ENCODE results near the gene RIMBP3C. TPM values are rescaled to one million over a fixed set of nuclear protein-coding genes. Genes with fewer than 3 reads are reported as not detected.

RIMBP3C gene
- total RNA-seq, 1 experiment from 2014 or later = 0.44 TPM

- TF ChIP-seq AR (CRISPR knock-in tag; IDR thresholded peaks at IDR 0.05) = no peak
- no peak for TF ChIP-seq OVOL2 (CRISPR knock-in tag; IDR thresholded peaks at IDR 0.05; ENCODE audit: borderline replicate concordance)
- TF ChIP-seq SMAD4 (CRISPR knock-in tag; IDR thresholded peaks at IDR 0.05) = peak; percentile 53; the same call in 1 of the 2 replicates
- TF ChIP-seq ZNF121 (CRISPR knock-in tag; IDR thresholded peaks at IDR 0.05) = no peak
- TF ChIP-seq NR3C1 (CRISPR knock-in tag; conservative IDR thresholded peaks at IDR 0.05; ENCODE audit: low read depth) = no peak
- TF ChIP-seq RELA (CRISPR knock-in tag; IDR thresholded peaks at IDR 0.05; ENCODE audit: borderline replicate concordance) = peak; percentile 84; the same call in 1 of the 2 replicates
- no peak for TF ChIP-seq ZNF416 (CRISPR knock-in tag; IDR thresholded peaks at IDR 0.05)
- TF ChIP-seq PREB (CRISPR knock-in tag; IDR thresholded peaks at IDR 0.05; ENCODE audit: borderline replicate concordance) = 0 out of 2 replicates have a peak, but pooled peaks have one; percentile 42
- peak; percentile 90 for TF ChIP-seq ZNF281 (CRISPR knock-in tag; IDR thresholded peaks at IDR 0.05)
- no peak for TF ChIP-seq ZNF671 (CRISPR knock-in tag; IDR thresholded peaks at IDR 0.05)
- TF ChIP-seq ZNF263 (CRISPR knock-in tag; IDR thresholded peaks at IDR 0.05; ENCODE audit: low read depth) = no peak
- TF ChIP-seq NFYB (CRISPR knock-in tag; conservative IDR thresholded peaks at IDR 0.05; ENCODE audit: low read depth) = no peak
- peak; percentile 66 for TF ChIP-seq ZNF423 (CRISPR knock-in tag; IDR thresholded peaks at IDR 0.05)
- no peak for TF ChIP-seq PRRX2 (CRISPR knock-in tag; IDR thresholded peaks at IDR 0.05)
- no peak for TF ChIP-seq USF1 (CRISPR knock-in tag; IDR thresholded peaks at IDR 0.05)
- TF ChIP-seq CREM (CRISPR knock-in tag; IDR thresholded peaks at IDR 0.05) = 0 out of 2 replicates have a peak, but pooled peaks have one; percentile 57
- 0 out of 2 replicates have a peak, but pooled peaks have one; percentile 23 for TF ChIP-seq ZNF317 (CRISPR knock-in tag; IDR thresholded peaks at IDR 0.05; ENCODE audit: borderline replicate concordance, low read depth)
- TF ChIP-seq E2F1 (CRISPR knock-in tag; IDR thresholded peaks at IDR 0.05) = no peak
- no peak for TF ChIP-seq NFATC4 (CRISPR knock-in tag; IDR thresholded peaks at IDR 0.05)
- no peak for TF ChIP-seq MXD4 (CRISPR knock-in tag; IDR thresholded peaks at IDR 0.05; ENCODE audit: borderline replicate concordance)
- TF ChIP-seq EMX1 (CRISPR knock-in tag; IDR thresholded peaks at IDR 0.05) = no peak
- peak; percentile 74; the same call in 1 of the 2 replicates for TF ChIP-seq E2F5 (CRISPR knock-in tag; IDR thresholded peaks at IDR 0.05)
- no peak for TF ChIP-seq CDX4 (CRISPR knock-in tag; IDR thresholded peaks at IDR 0.05; ENCODE audit: borderline replicate concordance)
- TF ChIP-seq IRF1 (CRISPR knock-in tag; IDR thresholded peaks at IDR 0.05) = no peak
- peak; percentile 71; the same call in 1 of the 2 replicates for TF ChIP-seq SMAD3 (CRISPR knock-in tag; IDR thresholded peaks at IDR 0.05; ENCODE audit: borderline replicate concordance)
These were observed 16.4 kb upstream of the RIMBP3C start, which contains the start of gene UBE2L3 (continued) for GRCh38 chr22:21567456-21568346.
